ENCODE data around the gene SLC9A5. TPM values are rescaled to one million over a fixed set of nuclear protein-coding genes. Genes with fewer than 3 reads are reported as not detected.
A peak's percentile ranks its signal among the peaks of the same experiment; 100 is the strongest.

Gene SLC9A5, protein sequence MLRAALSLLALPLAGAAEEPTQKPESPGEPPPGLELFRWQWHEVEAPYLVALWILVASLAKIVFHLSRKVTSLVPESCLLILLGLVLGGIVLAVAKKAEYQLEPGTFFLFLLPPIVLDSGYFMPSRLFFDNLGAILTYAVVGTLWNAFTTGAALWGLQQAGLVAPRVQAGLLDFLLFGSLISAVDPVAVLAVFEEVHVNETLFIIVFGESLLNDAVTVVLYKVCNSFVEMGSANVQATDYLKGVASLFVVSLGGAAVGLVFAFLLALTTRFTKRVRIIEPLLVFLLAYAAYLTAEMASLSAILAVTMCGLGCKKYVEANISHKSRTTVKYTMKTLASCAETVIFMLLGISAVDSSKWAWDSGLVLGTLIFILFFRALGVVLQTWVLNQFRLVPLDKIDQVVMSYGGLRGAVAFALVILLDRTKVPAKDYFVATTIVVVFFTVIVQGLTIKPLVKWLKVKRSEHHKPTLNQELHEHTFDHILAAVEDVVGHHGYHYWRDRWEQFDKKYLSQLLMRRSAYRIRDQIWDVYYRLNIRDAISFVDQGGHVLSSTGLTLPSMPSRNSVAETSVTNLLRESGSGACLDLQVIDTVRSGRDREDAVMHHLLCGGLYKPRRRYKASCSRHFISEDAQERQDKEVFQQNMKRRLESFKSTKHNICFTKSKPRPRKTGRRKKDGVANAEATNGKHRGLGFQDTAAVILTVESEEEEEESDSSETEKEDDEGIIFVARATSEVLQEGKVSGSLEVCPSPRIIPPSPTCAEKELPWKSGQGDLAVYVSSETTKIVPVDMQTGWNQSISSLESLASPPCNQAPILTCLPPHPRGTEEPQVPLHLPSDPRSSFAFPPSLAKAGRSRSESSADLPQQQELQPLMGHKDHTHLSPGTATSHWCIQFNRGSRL
- total RNA-seq = 1 to 10 TPM in 1 of 2 donors, under 1 TPM in 1; 0.61 to 1.3 TPM
- long read RNA-seq, partial matches to known transcripts = 0 of 2 reads
- long read RNA-seq, other reads (novel, unspliced or antisense) = 1 of 2 reads

DNA sequence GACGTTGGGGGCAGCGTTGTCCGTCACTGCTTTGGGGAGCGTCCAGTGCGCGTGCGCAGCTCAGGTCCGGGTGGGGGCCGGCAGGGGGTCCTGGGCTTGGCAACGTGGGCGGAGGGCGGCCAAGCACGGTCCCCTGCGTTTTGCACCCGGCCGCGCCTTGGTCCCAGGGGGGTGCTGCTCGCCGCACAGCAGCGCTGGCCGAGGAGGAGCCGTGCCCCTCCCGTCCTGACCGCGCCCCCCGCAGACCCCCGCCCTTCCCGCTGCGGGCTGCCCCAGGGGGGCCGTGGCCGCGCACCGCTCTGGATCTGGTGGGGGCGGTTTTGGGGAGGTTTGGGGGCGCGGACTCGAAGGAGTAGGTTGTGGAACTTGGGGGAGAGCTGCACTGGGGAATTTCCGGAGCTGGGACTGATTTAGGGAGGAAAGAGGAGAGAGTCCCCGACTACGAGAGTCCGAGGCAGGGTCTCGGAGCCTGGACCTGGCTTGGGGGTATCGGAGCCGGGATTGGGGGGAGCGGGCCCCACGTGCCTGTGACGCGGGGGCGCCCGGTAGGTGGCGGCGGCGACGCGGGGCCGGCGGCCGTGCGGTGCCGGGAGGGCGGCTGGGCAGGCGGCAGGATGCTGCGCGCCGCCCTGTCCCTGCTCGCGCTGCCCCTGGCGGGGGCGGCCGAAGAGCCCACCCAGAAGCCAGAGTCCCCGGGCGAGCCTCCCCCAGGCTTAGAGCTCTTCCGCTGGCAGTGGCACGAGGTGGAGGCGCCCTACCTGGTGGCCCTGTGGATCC lies at the start of gene SLC9A5:
TSS of gene SLC9A5 (plus strand) at position 579 of the 777 bp plus-strand sequence. CDS start at position 615, 36 bp downstream.
- intact Hi-C loops (cut with DNase I, micrococcal nuclease) = no loop called here
- no peak for DNase-seq

DNA sequence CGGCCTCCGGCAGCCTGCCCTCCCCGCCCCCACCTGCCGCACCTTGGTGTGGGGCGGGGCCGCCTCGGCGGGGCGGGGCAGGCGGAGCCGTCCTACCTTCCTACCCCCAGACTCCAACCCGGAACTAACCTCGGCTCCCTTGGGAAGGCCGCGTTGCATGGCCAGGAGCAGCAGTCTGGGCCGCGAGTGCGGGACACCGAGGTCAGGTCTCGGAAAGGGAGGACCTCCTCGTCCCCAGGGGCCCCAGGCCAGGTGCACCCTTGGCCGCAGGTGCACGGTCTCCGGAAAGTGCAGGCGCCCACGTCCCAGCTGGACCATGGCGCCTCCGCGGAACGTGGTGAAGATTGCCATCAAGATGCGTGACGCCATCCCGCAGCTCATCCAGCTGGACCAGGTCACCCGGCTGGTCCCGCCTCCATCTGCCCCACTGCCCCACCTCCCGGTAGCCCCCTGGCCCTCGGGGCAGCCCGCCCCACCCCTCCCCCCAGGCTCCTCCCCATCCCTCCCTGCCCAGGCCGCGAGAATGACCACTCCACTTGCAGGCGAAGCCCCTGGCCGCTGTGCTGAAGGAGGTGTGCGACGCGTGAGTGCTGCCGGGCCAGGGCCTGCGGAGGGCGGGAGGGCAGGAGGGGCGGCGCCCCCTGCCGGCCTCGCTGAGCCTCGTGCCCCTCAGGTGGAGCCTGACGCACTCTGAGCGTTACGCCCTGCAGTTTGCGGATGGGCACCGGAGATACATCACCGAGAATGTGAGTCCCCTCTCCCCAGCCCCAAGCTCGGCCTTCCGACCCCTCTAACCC lies 49.6 kb upstream of the SLC9A5 start, which contains the start of gene ELMO3:
TSS of gene ELMO3 (plus strand) at position 121 of the 797 bp plus-strand sequence. CDS start at position 317, 196 bp downstream.
- intact Hi-C loops (cut with DNase I, micrococcal nuclease) = no loop called here
- peak; percentile 86 for ATAC-seq
- DNase-seq = peak; percentile 87 to 89

More for the DNA sequence above, at the start of gene SLC9A5:
- ATAC-seq = no peak

DNA sequence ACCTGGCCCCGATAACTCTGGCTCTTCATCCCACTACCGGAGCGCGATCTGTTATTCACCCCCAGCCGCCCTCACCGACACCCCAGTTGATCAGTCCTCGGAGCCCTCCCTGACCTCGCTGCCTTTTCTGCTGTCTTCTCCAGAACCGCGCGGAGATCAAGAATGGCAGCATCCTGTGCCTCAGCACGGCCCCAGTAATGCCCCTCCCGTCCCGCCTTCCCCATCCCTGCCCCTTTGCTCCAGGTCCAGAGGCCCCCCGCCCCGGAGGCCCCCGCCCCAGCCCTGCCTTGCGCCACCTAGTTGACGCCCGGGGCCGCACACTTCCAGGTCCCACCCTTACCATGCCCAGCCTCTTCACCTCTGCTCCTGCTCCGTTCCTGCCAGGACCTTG lies 49.0 kb upstream of the SLC9A5 start:
- ATAC-seq = peak; percentile 42
- peak in 1 of 2 donors; percentile 62 for DNase-seq
- intact Hi-C loops (cut with DNase I, micrococcal nuclease) = no loop called here

DNA sequence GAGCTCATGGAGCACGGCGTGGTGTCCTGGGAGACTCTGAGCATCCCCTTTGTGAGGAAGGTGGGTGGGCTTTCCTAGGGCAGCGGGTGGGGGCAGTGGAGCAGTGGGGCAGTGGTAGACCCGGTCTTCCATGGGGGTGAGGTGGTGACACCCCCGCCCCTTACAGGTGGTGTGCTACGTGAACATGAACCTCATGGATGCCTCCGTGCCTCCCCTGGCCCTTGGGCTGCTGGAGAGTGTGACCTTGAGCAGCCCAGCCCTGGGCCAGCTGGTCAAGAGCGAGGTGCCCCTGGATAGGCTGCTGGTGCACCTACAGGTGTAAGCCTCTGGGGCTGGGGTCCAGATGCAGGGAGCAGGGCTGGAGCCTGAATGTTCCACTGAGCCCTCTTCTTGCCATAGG lies 48.3 kb upstream of the SLC9A5 start:
- intact Hi-C loops (cut with DNase I, micrococcal nuclease) = no loop called here
- no peak for DNase-seq
- ATAC-seq = no peak

DNA sequence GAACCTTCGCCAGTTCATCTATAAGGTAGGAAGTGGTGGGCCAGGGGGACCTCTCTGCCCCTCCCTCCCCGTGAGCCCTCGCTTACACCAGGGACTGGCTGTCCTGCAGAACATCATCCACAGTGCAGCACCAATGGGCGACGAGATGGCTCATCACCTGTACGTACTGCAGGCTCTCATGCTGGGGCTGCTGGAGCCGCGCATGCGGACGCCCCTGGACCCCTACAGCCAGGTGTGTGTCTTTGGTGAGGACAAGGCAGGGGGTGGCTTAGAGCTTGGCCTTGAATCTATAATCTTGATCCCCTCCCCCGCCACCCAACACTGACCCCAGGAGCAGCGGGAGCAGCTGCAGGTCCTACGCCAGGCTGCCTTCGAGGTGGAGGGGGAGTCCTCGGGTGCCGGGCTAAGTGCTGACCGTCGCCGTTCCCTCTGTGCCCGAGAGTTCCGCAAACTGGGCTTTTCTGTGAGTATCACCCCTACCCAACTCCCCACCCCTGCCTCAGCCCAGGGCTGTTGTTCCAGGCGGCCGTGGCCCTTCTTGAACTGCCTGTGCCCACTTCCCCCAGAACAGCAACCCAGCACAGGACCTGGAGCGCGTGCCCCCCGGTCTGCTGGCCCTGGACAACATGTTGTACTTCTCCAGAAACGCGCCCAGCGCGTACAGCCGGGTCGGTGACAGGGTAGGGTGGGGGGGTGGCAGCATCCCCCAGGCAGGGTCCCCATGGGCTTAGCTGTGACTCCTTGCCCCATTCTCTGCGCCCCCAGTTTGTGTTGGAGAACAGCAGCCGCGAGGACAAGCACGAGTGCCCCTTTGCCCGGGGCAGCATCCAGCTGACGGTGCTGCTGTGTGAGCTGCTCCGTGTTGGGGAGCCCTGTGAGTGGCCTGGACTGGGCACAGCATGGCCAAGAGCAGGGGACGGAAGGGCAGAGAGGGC lies 47.1 kb upstream of the SLC9A5 start:
- intact Hi-C loops (cut with DNase I, micrococcal nuclease) = no loop called here
- DNase-seq = no peak
- ATAC-seq = no peak

DNA sequence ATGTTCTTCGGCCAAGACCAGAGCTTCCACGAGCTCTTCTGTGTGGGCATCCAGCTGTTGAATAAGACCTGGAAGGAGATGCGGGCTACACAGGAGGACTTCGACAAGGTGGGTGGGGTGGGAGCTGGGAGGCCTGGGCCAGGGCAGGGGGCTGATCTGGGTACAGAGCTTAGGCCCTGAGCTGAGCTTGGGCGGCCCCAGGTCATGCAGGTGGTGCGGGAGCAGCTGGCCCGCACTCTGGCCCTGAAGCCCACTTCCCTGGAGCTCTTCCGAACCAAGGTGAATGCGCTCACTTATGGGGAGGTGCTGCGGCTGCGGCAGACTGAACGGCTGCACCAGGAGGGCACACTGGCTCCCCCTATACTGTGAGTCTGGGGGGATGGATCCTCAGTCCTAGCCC lies 46.4 kb upstream of the SLC9A5 start:
- intact Hi-C loops (cut with DNase I, micrococcal nuclease) = no loop called here
- ATAC-seq = no peak
- no peak for DNase-seq

DNA sequence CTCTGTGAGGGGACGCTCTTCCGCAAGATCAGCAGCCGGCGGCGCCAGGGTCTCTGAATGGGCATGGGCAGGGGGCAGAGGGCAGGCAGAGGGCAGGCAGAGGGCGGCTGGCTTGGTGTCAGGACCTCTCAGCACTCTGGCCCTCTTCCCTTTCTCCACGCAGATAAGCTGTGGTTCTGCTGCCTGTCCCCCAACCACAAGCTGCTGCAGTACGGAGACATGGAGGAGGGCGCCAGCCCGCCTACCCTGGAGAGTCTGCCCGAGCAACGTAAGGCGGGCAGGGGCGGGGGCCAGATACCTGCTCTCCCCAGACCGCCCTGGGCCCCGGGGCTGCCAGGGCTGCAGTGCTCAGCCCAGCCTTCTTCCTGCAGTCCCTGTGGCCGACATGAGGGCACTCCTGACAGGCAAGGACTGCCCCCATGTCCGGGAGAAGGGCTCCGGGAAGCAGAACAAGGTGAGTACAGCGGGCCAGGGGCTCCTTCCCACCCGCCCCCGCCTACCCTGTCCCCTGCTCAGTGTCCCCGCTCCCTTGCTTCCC lies 45.8 kb upstream of the SLC9A5 start:
- no peak for DNase-seq
- intact Hi-C loops (cut with DNase I, micrococcal nuclease) = no loop called here
- ATAC-seq = no peak

DNA sequence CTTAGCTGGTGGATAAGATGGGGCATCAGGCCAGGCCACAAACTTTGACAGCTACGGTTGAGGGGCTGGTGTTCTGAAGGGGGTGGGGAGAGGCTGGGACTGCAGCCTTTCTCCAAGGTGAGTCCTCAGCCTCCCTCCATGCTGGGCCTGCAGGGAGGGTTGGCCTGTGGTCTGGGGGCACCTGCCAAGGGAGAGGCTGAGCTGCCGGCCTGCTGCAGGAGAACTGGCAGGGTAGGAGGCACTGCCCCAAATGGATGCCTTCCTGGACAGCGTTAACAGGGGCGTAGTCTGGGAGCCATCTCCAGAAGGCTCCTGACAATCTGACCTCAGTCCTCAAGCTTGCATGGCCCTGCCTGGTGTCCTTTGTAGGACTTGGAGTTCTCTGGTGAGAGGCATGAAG lies 44.7 kb upstream of the SLC9A5 start:
- DNase-seq = no peak
- intact Hi-C loops (cut with DNase I, micrococcal nuclease) = no loop called here
- no peak for ATAC-seq

DNA sequence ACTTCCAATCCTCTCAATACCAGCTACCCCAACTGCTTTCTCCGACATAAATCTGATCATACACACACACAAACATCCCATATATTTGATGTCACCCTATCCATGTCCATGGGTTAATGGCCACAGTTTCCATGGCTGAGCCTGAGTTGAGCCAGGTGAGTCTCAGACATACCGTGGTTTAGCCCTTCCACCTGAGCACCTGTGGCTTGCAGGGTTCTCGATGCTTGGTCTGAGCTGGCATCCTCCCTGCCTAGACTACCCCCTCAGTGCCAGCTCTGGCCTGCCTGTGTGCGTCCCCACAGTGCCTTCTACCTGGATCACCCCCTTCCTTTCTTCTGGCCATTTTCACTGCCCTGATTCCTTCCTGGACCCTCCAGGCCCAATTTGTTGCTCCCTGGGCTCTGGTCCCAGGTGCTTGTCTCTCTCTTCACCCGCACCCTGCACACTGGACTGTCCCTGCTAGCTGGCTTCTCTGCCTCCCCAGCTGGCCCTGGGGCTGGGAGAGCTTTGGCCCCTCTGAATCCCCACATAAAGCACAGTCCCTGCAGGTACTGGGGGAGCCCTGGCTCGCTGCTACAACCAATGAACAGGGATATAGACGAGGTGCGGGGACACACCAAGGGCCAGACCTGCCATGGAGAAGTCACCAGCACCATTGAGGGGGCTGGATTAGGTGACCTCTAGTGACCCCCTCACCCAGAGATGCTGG lies 42.5 kb upstream of the SLC9A5 start:
- ATAC-seq (no peak), DNase-seq (no peak)
- intact Hi-C loops (cut with DNase I, micrococcal nuclease) = no loop called here

DNA sequence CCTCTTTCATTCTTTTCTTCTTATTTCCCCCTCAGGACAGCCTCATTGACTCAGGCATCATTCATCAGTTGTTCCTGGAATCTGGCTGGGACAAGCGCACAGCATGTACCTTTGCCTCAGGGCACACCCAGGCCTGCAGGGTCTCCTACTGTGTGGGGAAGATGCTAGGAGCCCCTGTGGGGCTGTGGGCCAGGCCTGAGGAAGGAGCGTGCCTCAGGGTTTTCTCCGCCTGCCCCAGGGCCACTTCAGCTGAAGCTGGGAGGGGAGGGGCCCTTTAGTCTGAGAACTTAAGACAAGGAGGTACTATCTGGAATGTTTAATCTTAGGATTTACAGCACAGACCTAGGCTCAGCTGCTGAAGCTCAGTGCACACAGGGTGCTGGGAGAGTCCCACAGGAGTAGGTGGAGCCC lies 41.9 kb upstream of the SLC9A5 start:
- peak; percentile 12 for ATAC-seq
- intact Hi-C loops (cut with DNase I, micrococcal nuclease) = no loop called here
- no peak for DNase-seq

DNA sequence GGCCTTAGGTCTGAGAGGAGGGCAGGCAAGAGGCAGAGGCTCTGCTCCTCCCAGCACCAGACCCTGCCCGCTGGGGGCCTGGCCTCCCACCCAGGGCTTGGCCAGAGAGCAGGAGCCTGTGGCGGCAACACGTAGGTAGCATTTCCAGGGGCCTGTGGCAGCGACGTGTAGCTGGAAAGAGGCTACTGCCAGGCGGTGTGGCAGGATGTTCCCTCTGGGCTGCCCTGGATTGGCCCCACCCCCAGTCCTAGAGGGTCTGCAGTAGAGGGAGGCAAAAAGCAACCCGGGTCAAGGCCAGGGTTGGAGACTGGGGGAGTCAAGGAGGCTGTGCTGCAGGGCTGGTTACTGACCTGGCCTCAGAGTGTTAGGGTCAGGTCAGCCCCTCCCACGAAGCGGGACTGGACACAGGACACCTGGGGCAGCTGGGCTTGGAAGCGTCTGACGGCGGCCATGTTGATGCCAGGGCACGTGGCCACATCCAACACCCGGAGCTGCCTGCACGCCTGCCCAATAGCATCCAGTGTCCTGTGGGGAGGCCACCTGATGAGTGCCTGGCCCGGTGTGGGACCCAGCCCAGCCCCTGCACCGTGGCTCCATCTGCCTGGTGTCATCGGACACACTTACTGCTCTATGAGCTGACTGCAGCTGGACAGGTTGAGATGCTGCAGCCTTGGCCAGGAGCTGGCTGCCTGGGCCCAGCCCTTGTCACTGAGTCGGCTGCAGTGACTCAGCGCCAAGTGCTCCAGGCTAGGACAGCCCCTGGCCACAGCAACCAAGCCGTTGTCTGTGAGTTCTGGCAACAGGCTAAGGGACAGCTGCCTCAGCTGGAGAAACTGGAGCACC lies 41.3 kb upstream of the SLC9A5 start:
- intact Hi-C loops (cut with DNase I, micrococcal nuclease) = no loop called here
- DNase-seq (no peak), ATAC-seq (peak; percentile 17)

DNA sequence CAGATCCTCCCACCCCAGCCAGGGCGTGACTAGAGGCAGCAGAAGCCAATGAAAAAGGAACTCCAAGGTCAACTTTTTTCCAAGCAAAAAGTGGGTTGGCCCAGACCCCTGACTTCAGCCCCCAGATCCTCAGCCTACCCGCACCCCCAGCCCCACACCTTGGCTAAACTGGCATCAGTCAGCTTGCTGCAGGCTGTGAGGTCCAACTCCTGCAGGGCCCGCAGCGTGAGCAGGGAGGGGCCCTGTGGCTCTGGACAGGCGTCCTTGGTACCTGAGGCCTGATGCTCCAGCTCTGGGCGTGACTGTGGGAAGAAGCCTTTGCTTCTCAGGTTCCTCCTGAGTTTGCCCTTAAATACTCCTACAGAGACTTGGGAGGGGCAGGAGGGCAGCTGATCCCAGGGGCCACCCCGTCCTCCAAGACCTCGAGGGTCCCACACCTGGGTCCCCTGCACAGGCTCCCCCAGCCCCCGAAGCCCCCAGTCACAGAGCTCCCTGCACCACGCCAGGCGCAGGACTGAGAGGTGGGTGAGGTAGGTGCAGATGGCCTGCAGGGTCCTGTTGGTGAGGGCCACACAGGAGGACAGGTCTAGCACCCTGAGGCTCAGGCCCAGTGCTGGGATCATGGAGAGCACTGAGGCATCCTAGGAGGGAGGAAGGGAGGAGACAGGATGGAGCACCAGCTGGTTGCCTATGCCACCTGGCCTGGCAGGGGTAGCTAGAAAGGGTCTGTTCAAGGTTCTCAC lies 40.5 kb upstream of the SLC9A5 start:
- ATAC-seq (peak; percentile 17), DNase-seq (no peak)
- intact Hi-C loops (cut with DNase I, micrococcal nuclease) = no loop called here

DNA sequence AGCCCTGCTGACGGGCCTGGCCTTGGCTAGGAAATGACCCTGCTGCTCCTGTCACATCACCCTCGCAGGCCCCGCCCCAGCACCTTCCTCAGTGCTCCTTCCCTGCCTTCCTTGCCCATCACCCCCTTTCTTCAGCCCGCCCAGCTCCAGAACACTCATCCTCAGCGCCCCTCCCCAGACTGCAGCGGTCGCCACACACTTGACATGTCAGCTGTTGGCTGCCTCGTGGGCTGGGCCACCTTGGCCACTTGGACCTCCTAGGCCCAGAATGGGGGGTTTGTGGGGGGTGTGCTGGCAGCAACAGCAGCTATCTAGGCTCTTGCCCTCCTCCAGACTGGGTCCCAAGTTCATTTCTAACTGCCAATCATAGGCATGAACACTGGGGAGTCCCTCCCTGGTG lies 39.2 kb upstream of the SLC9A5 start:
- no peak for ATAC-seq
- DNase-seq = no peak
- intact Hi-C loops (cut with DNase I, micrococcal nuclease) = no loop called here

DNA sequence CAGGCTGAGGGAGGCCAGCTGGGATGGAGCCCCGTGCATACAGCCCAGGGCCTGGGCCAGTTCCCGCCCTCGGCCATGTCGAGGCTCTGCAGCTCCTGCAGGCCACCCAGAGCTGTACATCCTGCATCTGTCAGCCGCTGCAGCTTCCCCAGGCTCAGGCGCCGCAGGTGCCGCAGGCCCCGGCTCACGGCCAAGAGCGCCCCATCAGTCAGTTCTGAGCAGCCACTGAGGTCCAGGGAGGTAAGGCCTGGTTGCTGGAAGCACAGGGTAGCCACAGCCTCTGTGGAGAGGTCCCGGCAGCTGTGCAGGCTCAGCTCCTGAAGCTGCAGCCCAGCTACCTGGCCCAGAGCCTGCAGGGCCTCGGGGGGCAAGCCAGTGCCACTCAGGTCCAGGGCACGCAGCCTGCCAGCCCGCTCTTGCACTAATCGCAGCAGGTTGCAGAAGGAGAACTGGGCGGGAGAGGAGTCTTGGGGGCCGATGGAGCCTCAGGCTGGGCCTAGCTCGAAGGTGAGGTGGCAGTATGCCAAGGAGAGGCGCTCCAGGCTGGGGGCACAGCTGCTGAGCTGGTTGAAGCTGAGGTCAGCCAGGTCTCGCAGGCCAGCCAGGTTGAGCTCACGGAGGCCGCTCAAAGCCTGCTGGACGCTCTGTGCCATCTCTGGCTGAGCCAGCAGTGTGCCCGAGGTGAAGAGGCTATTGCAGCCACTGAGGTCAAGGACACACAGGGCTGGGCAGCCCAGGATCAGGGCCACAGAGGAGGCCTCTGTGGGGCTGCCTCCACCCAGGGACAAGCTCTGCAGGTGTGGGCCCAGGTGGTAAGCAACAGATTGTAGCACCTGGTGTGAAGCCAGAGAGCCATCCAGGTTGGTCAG lies 38.5 kb upstream of the SLC9A5 start:
- DNase-seq = no peak
- intact Hi-C loops (cut with DNase I, micrococcal nuclease) = no loop called here
- ATAC-seq = no peak

Measured in left colon (tissue), 2 donors.